Stimulated activated CD4-positive, alpha-beta T cell treated with anti-CD3 and anti-CD28 coated beads, Interleukin-4, amount 100 ng/mL, for 24 hours (primary cell): Measurements from ENCODE around the gene NIPA2.

Experiments used
- DNase-seq: peaks from one replicate; pipeline ENCODE4 v3.0.0-alpha.2; 2020

The NIPA2 gene

GRCh38 chr15:22904736-22905135, 66.3 kb downstream of the NIPA2 start:
- no peak for DNase-seq

DNA sequence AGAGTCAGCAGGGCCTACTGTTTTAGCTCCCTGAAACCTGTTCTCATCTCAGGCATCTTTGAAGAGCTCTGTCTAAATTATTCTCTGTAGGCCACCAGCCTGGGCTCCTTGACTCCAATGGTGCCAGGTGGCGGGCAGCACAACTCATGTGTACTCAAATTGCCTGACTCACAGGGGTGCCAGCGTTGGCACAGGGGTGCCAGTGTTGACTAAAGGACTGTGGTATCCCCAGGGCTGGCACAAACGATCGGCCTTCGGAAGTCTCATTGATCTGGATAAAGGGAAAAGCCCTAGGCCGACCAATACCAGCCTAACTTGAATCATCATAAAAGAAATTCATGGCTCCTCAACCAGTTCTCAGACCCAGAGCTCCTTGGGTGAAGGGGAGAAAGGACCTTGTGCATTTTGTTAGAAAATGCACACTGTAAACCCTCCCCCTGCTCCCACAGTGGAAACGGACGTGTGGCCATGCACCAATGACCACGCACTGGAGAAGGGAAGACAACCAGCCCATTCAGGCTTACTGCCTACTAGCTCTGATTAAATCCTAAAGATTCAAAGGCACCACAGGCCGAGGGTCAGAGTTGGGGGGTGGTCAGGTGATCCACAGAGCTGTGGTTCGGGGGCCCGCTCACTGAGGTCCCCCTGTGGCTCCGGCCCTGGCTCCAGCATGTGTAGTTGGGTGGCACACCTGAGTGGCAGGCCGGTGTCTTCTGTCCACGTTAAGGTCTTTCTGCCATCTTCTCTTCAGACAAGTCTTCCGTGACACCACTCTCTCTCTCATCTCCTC, 68.9 kb downstream of the NIPA2 start:
- DNase-seq = no peak

DNA sequence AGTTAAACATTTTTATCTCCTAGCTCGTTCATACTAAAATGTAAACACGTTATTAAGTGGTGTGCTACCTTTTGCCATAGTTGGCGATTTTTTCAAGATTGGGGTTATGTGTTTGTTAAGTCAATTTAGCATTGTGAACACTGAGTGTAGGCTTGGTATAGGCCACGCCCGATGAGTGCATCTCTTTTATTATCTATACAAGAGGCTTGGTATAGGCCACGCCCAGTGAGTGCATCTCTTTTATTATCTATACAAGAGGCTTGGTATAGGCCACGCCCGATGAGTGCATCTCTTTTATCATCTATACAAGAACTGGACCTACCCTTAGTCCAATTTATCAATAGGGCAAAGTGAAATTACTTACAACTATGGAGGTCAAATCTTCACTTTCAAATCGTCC, 70.4 kb downstream of the NIPA2 start:
- DNase-seq = no peak

DNA sequence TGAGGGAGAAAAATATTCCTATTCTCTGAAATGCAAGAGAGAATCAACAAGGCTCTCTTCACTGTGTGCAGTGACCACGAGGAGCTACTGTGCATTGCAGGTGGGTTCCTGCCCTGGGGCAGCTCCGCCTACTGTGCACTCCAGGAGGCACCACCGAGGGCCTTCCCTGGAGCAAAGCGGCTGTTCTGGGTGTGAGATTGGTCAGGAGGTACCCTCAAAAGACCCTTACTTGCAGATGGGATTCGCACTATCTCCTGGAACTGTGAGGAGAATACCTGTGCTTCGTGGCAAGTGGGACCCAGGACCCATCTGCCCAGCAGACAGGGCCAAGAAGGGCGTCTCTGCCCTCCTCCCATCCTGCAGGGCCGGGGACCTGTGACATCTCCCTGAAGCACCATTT, 72.8 kb downstream of the NIPA2 start:
- DNase-seq = no peak

GRCh38 chr15:22912256-22912655, 73.8 kb downstream of the NIPA2 start:
- DNase-seq = no peak

DNA sequence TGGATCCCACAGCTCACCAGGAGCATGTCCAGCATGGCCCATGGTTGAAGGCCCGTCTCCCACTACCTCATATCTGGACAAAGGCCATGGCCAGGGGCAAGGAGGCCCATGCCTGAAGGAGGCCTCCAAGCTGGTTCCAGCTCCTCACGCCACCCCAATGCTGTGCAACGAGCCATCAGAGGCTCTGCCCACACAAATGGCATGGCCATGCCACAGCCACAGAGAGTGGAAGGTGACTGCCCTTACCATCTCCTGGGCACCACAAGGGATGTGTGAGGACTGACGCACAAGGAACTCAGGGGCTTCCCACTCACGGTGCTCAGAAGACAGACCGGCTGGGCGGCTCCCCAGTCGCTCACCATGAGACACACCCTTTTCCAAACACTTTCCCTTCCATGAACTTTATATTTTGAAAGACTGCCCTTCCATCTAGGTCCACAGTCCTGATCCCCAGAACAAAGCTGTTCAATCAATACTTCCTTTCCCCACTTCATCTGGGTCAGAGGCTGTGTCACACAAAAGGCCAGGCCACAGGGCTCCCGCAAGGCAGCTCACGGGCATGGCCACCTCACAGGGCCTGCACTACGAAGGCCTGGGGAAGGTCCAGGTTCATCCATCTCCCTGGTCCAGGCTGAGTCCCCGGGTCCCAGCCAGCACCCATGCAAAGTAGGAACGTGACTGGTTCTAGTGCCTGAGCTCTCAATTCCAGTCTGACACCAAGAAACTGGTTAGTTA, 75.3 kb downstream of the NIPA2 start:
- no peak for DNase-seq

DNA sequence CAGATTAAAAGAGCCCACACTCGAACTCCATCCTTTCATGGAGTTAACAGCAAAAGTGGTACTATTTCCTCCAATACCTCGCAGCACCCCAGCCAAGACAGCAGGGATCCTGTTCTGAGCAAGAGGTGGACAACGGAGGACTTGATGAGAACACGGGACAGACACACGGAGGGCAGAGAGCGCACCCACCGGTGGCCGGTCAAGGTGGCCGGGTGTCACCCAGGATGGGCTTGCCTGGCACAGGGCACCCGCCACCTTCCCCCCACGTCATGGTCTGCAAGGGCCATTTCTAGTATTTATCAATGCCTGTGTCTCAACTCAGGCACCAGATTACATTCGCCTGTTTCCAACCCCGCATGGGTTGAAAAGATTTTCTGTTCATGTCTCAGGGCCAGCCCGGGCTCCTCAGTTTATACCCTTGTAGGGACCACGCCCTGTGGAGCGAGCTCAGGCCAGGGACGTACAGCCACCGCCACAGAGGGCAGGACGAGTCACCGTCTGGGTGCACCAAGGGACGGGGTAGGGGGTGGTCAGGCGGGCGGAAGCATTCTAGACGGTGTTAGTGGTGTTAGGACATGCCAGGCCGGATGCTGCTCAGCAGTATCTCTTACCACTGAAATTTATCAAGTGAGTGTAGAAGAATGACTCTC, 77.5 kb downstream of the NIPA2 start:
- DNase-seq = no peak

- no peak for DNase-seq
Observed at GRCh38 chr15:22916606-22917350, 78.3 kb downstream of the NIPA2 start.

- no peak for DNase-seq
Observed at GRCh38 chr15:22917556-22917955, 79.1 kb downstream of the NIPA2 start.
